B cell (primary cell): ENCODE data around the gene B3GAT3. TPM values are rescaled to one million over a fixed set of nuclear protein-coding genes. Genes with fewer than 3 reads are reported as not detected.

ENCODE experiments used
- ATAC-seq: fragments of 200-7000 bp; cut with Tn5 transposase; one replicate; pipeline ENCODE4 v1.10.0; 2021; ENCODE audit warnings: low read depth, mild to moderate bottlenecking, moderate number of reproducible peaks, moderate library complexity
- CTCF ChIA-PET: fragments of 350-600 bp; sonication (Branson Sonifier 250); formaldehyde crosslinking; loops from one replicate; lab custom pipeline; 2021; ENCODE audit warnings: antibody characterized with exemption, inconsistent platforms; lab: Charles Lee
- POLR2A ChIA-PET: fragments of 350-600 bp; sonication (Branson Sonifier 250); formaldehyde crosslinking; loops from one replicate; lab custom pipeline; 2021; ENCODE audit warnings: antibody characterized with exemption; lab: Charles Lee
- DNase-seq: peaks from one replicate; pipeline ENCODE4 v3.0.0; 2013
- H2AFZ ChIP-seq: 2 replicates; pipeline ENCODE4 v1.6.1; 2012; ENCODE audit warnings: mild to moderate bottlenecking, low read depth, low read length; ENCODE audit not compliant: insufficient read depth, poor library complexity, severe bottlenecking
- H3K27ac ChIP-seq, 2 donors: 1 replicate in 1 of 2; 2 replicates in 1 of 2; pipeline ENCODE4 v1.5.1; 2012 to 2013; ENCODE audit warnings: low read length in 2 of 2, mild to moderate bottlenecking in 2 of 2, moderate library complexity in 1 of 2
- H3K27me3 ChIP-seq, 4 experiments: fragments of 200-600 bp in 1 of 4; sonication (generic) in 1 of 4; replicated peaks in 1 of 4; 1 replicate in 2 of 4; 2 replicates in 2 of 4; pipeline versions ENCODE4 v1.6.1 to v1.7.0; 2013 to 2016; ENCODE audit warnings: low read length in 3 of 4, mild to moderate bottlenecking in 2 of 4, mixed read lengths in 1 of 4, moderate library complexity in 1 of 4; ENCODE audit not compliant: insufficient read depth in 4 of 4, control insufficient read depth in 3 of 4; ENCODE audit errors: control extremely low read depth in 1 of 4
- H3K36me3 ChIP-seq, 2 experiments: replicated peaks in 1 of 2; 1 replicate in 1 of 2; 2 replicates in 1 of 2; pipeline versions ENCODE4 v1.6.1 to v1.7.1; 2013; ENCODE audit warnings: low read length in 1 of 2; ENCODE audit not compliant: insufficient read depth in 2 of 2, control insufficient read depth in 1 of 2; ENCODE audit errors: control extremely low read depth in 1 of 2, extremely low read depth in 1 of 2
- H3K4me1 ChIP-seq, 2 donors: fragments of 200-600 bp in 1 of 2; sonication (generic) in 1 of 2; 1 replicate in 1 of 2; 2 replicates in 1 of 2; pipeline versions ENCODE4 v1.5.1 to v1.6.1; 2013 to 2017; ENCODE audit warnings: low read length in 2 of 2; ENCODE audit not compliant: control insufficient read depth in 2 of 2, insufficient read depth in 2 of 2
- H3K4me2 ChIP-seq: replicated peaks from 2 replicates; pipeline ENCODE3; 2012; ENCODE audit warnings: mild to moderate bottlenecking, low read depth, low read length; ENCODE audit not compliant: poor library complexity, severe bottlenecking
- H3K4me3 ChIP-seq, 5 experiments: fragments of 200-600 bp in 1 of 5; sonication (generic) in 1 of 5; 1 replicate in 3 of 5; 2 replicates in 2 of 5; pipeline versions ENCODE4 v1.5.1 to v1.7.0; 2011 to 2016; ENCODE audit warnings: low read length in 4 of 5, mild to moderate bottlenecking in 4 of 5, low read depth in 2 of 5, control low read depth in 1 of 5, moderate library complexity in 1 of 5; ENCODE audit not compliant: insufficient read depth in 1 of 5; ENCODE audit errors: control extremely low read depth in 1 of 5, extremely low read depth in 1 of 5
- H3K79me2 ChIP-seq: fragments of 200-600 bp; sonication (generic); one replicate; pipeline ENCODE4 v1.6.0; 2016; ENCODE audit warnings: low read length; ENCODE audit not compliant: control insufficient read depth, insufficient read depth
- H3K9ac ChIP-seq: fragments of 200-600 bp; sonication (generic); 2 replicates; pipeline ENCODE4 v1.6.1; 2017; ENCODE audit warnings: mild to moderate bottlenecking, low read length, moderate library complexity
- H3K9me3 ChIP-seq, 3 donors: one replicate each; pipeline versions ENCODE4 v1.6.1 to v1.7.1; 2013; ENCODE audit warnings: low read length in 2 of 3; ENCODE audit not compliant: control insufficient read depth in 2 of 3, insufficient read depth in 1 of 3; ENCODE audit errors: control extremely low read depth in 1 of 3
- H4K20me1 ChIP-seq: 2 replicates; pipeline ENCODE4 v1.6.0; 2012; ENCODE audit warnings: mild to moderate bottlenecking, low read length; ENCODE audit not compliant: insufficient read depth, control insufficient read depth, poor library complexity, severe bottlenecking
- H3K27ac Mint-ChIP-seq: one replicate; pipeline ENCODE4 v1.8.0; 2021; ENCODE audit warnings: mixed read lengths
- H3K27me3 Mint-ChIP-seq: one replicate; pipeline ENCODE4 v1.8.0; 2021; ENCODE audit warnings: mixed read lengths
- H3K4me1 Mint-ChIP-seq: one replicate; pipeline ENCODE4 v1.8.0; 2021; ENCODE audit warnings: mixed read lengths
- H3K4me3 Mint-ChIP-seq: one replicate; pipeline ENCODE4 v1.8.0; 2021; ENCODE audit warnings: mixed read lengths
- H3K9me3 Mint-ChIP-seq: one replicate; pipeline ENCODE4 v1.8.0; 2022; ENCODE audit warnings: mixed read lengths; ENCODE audit not compliant: insufficient read depth
- EZH2 ChIP-seq: IDR thresholded peaks from 2 replicates; pipeline ENCODE4 v1.6.1; 2012; ENCODE audit warnings: borderline replicate concordance, low read depth, mild to moderate bottlenecking, moderate library complexity, low read length; ENCODE audit not compliant: insufficient read depth, poor library complexity, severe bottlenecking
- WGBS: methylation state at CpG from one replicate; pipeline ENCODE4 v1.1.5; 2013; ENCODE audit warnings: missing lambda C conversion rate; ENCODE audit not compliant: insufficient coverage; 5-methylcytosine and 5-hydroxymethylcytosine counted together
- intact Hi-C: fragments of 100-400 bp; cut with micrococcal nuclease; formaldehyde crosslinking; loops from one replicate; pipeline ENCODE4 v1.10.0; 2022
- polyA plus RNA-seq: library from polyadenylated mRNA; depleted of rRNA; stranded (reverse); fragments of >200 nt; gene quantifications from 2 replicates; pipeline ENCODE4 v1.2.3, GENCODE V29; 2012
- total RNA-seq, 2 donors: library from RNA; stranded (reverse); fragments of 120-200 nt in 1 of 2; gene quantifications; 1 replicate in 1 of 2; 2 replicates in 1 of 2; pipeline versions ENCODE4 v1.2.3 to v1.2.4, GENCODE V29; 2013 to 2022
- TF ChIP-seq, protein P1 (sequence below): fragments of 200-600 bp; IDR thresholded peaks from one replicate; pipeline ENCODE4 v1.8.0; 2022; ENCODE audit warnings: antibody characterized with exemption, mild to moderate bottlenecking

The B3GAT3 gene
- total and polyA plus RNA-seq, 2 donors (not counting 1 experiment from before 2014, with no cell fraction given) = 66.6 to 89.3 TPM

GRCh38 chr11:62648185-62648966 is 26.6 kb upstream of the B3GAT3 start:
- no peak for DNase-seq

More at GRCh38 chr11:62648185-62648966, 26.6 kb upstream of the B3GAT3 start:
- Mint-ChIP-seq H3K27me3 (no peaks in the 10 kb centered on the region), H3K4me3 (no peak overlapping the region), H3K9me3 (no peaks in the 10 kb centered on the region), H3K4me1 (peaks cover 33% of the 10 kb centered on the region), H3K27ac (no peak overlapping the region)
- no peak overlapping the region for H3K4me2 ChIP-seq
- no peak for ATAC-seq
- WGBS = 97% methylated on average over 24 of the region's 24 CpGs
- ChIA-PET POLR2A (interaction anchor here (1.0 to 4.7 kb wide), 3 partner anchors 16 to 61 kb away, joined by 3 to 32 read pairs (median 6); partner anchors contain the start of genes C11orf98, CSKMT, LBHD1 and UQCC3), CTCF (interaction anchor here (0.9 to 1.5 kb wide), 3 partner anchors 17 to 32 kb away, joined by 3 read pairs; partner anchors contain the start of genes C11orf98 and CSKMT)
- no peak overlapping the region for H3K4me3 ChIP-seq
- no peak overlapping the region for H3K27ac ChIP-seq
- no peaks in the 10 kb centered on the region for H3K9me3 ChIP-seq
- no peaks in the 10 kb centered on the region for H3K27me3 ChIP-seq
- H3K79me2 ChIP-seq = peaks cover 73% of the 10 kb centered on the region
- intact Hi-C loops = no loop called here
- H3K36me3 ChIP-seq = peaks cover 0 to 32% of the 10 kb centered on the region in 2 experiments
- H3K4me1 ChIP-seq = peaks cover 25 to 34% of the 10 kb centered on the region in 2 donors
- no peak for TF ChIP-seq EZH2
- TF ChIP-seq, protein P1, sequence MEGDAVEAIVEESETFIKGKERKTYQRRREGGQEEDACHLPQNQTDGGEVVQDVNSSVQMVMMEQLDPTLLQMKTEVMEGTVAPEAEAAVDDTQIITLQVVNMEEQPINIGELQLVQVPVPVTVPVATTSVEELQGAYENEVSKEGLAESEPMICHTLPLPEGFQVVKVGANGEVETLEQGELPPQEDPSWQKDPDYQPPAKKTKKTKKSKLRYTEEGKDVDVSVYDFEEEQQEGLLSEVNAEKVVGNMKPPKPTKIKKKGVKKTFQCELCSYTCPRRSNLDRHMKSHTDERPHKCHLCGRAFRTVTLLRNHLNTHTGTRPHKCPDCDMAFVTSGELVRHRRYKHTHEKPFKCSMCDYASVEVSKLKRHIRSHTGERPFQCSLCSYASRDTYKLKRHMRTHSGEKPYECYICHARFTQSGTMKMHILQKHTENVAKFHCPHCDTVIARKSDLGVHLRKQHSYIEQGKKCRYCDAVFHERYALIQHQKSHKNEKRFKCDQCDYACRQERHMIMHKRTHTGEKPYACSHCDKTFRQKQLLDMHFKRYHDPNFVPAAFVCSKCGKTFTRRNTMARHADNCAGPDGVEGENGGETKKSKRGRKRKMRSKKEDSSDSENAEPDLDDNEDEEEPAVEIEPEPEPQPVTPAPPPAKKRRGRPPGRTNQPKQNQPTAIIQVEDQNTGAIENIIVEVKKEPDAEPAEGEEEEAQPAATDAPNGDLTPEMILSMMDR = no peak
- H2AFZ ChIP-seq = no peak overlapping the region
- peaks cover 9% of the 10 kb centered on the region for H4K20me1 ChIP-seq
- H3K9ac ChIP-seq = no peak overlapping the region
